ENCODE results near the gene HBS1L. TPM values are rescaled to one million over a fixed set of nuclear protein-coding genes. Genes with fewer than 3 reads are reported as not detected.

HBS1L gene
- total and polyA plus RNA-seq, 2 donors = 49.4 to 133 TPM

- Histone ChIP-seq H3K9me3 (ENCODE audit: control insufficient read depth in 2 of 2, insufficient read depth in 1 of 2, low read length in 1 of 2) (no peaks in the 10 kb centered on the region), H3K36me3 (ENCODE audit: control insufficient read depth in 2 of 2, insufficient read depth in 2 of 2, low read length in 1 of 2) (peaks cover 24 to 42% of the 10 kb centered on the region in 2 donors), H3K27ac (ENCODE audit: low read depth in 1 of 2, low read length in 1 of 2) (no peak overlapping the region), H3K4me3 (ENCODE audit: low read length in 2 of 2) (no peak overlapping the region), H3K27me3 (ENCODE audit: control insufficient read depth in 2 of 2, insufficient read depth in 1 of 2, low read length in 1 of 2) (no peaks in the 10 kb centered on the region), H3K4me1 (ENCODE audit: control insufficient read depth in 2 of 2, insufficient read depth in 2 of 2, low read length in 2 of 2) (no peaks in the 10 kb centered on the region)
- DNase-seq (ENCODE audit: low read depth in 6 of 9, low spot score in 9 of 9) = no peak
- WGBS = 95% methylated on average over 3 of the region's 3 CpGs
These were observed 93.3 kb downstream of the HBS1L start for GRCh38 chr6:134961366-134961765.

GRCh38 chr6:134959603-134960002, 95.0 kb downstream of the HBS1L start:
- Histone ChIP-seq H3K27ac (ENCODE audit: low read depth in 1 of 2, low read length in 1 of 2) (no peak overlapping the region), H3K4me1 (ENCODE audit: control insufficient read depth in 2 of 2, insufficient read depth in 2 of 2, low read length in 2 of 2) (no peaks in the 10 kb centered on the region), H3K36me3 (ENCODE audit: control insufficient read depth in 2 of 2, insufficient read depth in 2 of 2, low read length in 1 of 2) (peaks cover 21 to 30% of the 10 kb centered on the region in 2 donors), H3K4me3 (ENCODE audit: low read length in 2 of 2) (no peak overlapping the region), H3K9me3 (ENCODE audit: control insufficient read depth in 2 of 2, insufficient read depth in 1 of 2, low read length in 1 of 2) (no peaks in the 10 kb centered on the region), H3K27me3 (ENCODE audit: control insufficient read depth in 2 of 2, insufficient read depth in 1 of 2, low read length in 1 of 2) (no peaks in the 10 kb centered on the region)
- no peak for DNase-seq (ENCODE audit: low read depth in 6 of 9, low spot score in 9 of 9)

- no peaks in the 10 kb centered on the region for H3K27me3 ChIP-seq (ENCODE audit: control insufficient read depth in 2 of 2, insufficient read depth in 1 of 2, low read length in 1 of 2)
- H3K27ac ChIP-seq (ENCODE audit: low read depth in 1 of 2, low read length in 1 of 2) = no peak overlapping the region
- WGBS = 98% methylated on average over 2 of the region's 2 CpGs
- peaks cover 10 to 11% of the 10 kb centered on the region in 2 donors for H3K36me3 ChIP-seq (ENCODE audit: control insufficient read depth in 2 of 2, insufficient read depth in 2 of 2, low read length in 1 of 2)
- no peaks in the 10 kb centered on the region for H3K9me3 ChIP-seq (ENCODE audit: control insufficient read depth in 2 of 2, insufficient read depth in 1 of 2, low read length in 1 of 2)
- DNase-seq (ENCODE audit: low read depth in 6 of 9, low spot score in 9 of 9) = no peak
- no peaks in the 10 kb centered on the region for H3K4me1 ChIP-seq (ENCODE audit: control insufficient read depth in 2 of 2, insufficient read depth in 2 of 2, low read length in 2 of 2)
- no peak overlapping the region for H3K4me3 ChIP-seq (ENCODE audit: low read length in 2 of 2)
These were observed 97.9 kb downstream of the HBS1L start for GRCh38 chr6:134956676-134957075.

- Histone ChIP-seq H3K27me3 (ENCODE audit: control insufficient read depth in 2 of 2, insufficient read depth in 1 of 2, low read length in 1 of 2) (no peaks in the 10 kb centered on the region), H3K4me3 (ENCODE audit: low read length in 2 of 2) (no peak overlapping the region), H3K4me1 (ENCODE audit: control insufficient read depth in 2 of 2, insufficient read depth in 2 of 2, low read length in 2 of 2) (no peaks in the 10 kb centered on the region), H3K27ac (ENCODE audit: low read depth in 1 of 2, low read length in 1 of 2) (no peak overlapping the region), H3K9me3 (ENCODE audit: control insufficient read depth in 2 of 2, insufficient read depth in 1 of 2, low read length in 1 of 2) (no peaks in the 10 kb centered on the region), H3K36me3 (ENCODE audit: control insufficient read depth in 2 of 2, insufficient read depth in 2 of 2, low read length in 1 of 2) (peaks cover 5% of the 10 kb centered on the region in 2 donors)
- 96% methylated on average over 5 of the region's 5 CpGs for WGBS
- DNase-seq (ENCODE audit: low read depth in 6 of 9, low spot score in 9 of 9) = no peak
These were observed 98.6 kb downstream of the HBS1L start for GRCh38 chr6:134956032-134956431.

GRCh38 chr6:134954272-134955000, 100.2 kb downstream of the HBS1L start:
- 94% methylated on average over 4 of the region's 4 CpGs for WGBS
- no peaks in the 10 kb centered on the region for H3K27me3 ChIP-seq (ENCODE audit: control insufficient read depth in 2 of 2, insufficient read depth in 1 of 2, low read length in 1 of 2)
- no peak overlapping the region for H3K4me3 ChIP-seq (ENCODE audit: low read length in 2 of 2)
- no peak for DNase-seq (ENCODE audit: low read depth in 6 of 9, low spot score in 9 of 9)
- H3K36me3 ChIP-seq (ENCODE audit: control insufficient read depth in 2 of 2, insufficient read depth in 2 of 2, low read length in 1 of 2) = peaks cover 5% of the 10 kb centered on the region in 2 donors
- no peak overlapping the region for H3K27ac ChIP-seq (ENCODE audit: low read depth in 1 of 2, low read length in 1 of 2)
- H3K9me3 ChIP-seq (ENCODE audit: control insufficient read depth in 2 of 2, insufficient read depth in 1 of 2, low read length in 1 of 2) = no peaks in the 10 kb centered on the region
- no peaks in the 10 kb centered on the region for H3K4me1 ChIP-seq (ENCODE audit: control insufficient read depth in 2 of 2, insufficient read depth in 2 of 2, low read length in 2 of 2)

GRCh38 chr6:134951494-134952263, 102.9 kb downstream of the HBS1L start:
- Histone ChIP-seq H3K36me3 (ENCODE audit: control insufficient read depth in 2 of 2, insufficient read depth in 2 of 2, low read length in 1 of 2) (no peaks in the 10 kb centered on the region), H3K9me3 (ENCODE audit: control insufficient read depth in 2 of 2, insufficient read depth in 1 of 2, low read length in 1 of 2) (peaks cover 0 to under 1% of the 10 kb centered on the region in 2 donors), H3K4me3 (ENCODE audit: low read length in 2 of 2) (no peak overlapping the region), H3K4me1 (ENCODE audit: control insufficient read depth in 2 of 2, insufficient read depth in 2 of 2, low read length in 2 of 2) (no peaks in the 10 kb centered on the region), H3K27me3 (ENCODE audit: control insufficient read depth in 2 of 2, insufficient read depth in 1 of 2, low read length in 1 of 2) (no peaks in the 10 kb centered on the region), H3K27ac (ENCODE audit: low read depth in 1 of 2, low read length in 1 of 2) (no peak overlapping the region)
- 97% methylated on average over 13 of the region's 13 CpGs for WGBS
- DNase-seq (ENCODE audit: low read depth in 6 of 9, low spot score in 9 of 9) = no peak

GRCh38 chr6:134950482-134950881, 104.1 kb downstream of the HBS1L start:
- Histone ChIP-seq H3K27me3 (ENCODE audit: control insufficient read depth in 2 of 2, insufficient read depth in 1 of 2, low read length in 1 of 2) (no peaks in the 10 kb centered on the region), H3K4me3 (ENCODE audit: low read length in 2 of 2) (no peak overlapping the region), H3K27ac (ENCODE audit: low read depth in 1 of 2, low read length in 1 of 2) (no peak overlapping the region), H3K4me1 (ENCODE audit: control insufficient read depth in 2 of 2, insufficient read depth in 2 of 2, low read length in 2 of 2) (no peaks in the 10 kb centered on the region), H3K36me3 (ENCODE audit: control insufficient read depth in 2 of 2, insufficient read depth in 2 of 2, low read length in 1 of 2) (no peaks in the 10 kb centered on the region), H3K9me3 (ENCODE audit: control insufficient read depth in 2 of 2, insufficient read depth in 1 of 2, low read length in 1 of 2) (peaks cover 0 to 2% of the 10 kb centered on the region in 2 donors)
- no peak for DNase-seq (ENCODE audit: low read depth in 6 of 9, low spot score in 9 of 9)
- 88% methylated on average over 2 of the region's 2 CpGs for WGBS

- WGBS = 97% methylated on average over 4 of the region's 4 CpGs
- no peak within 1 kb of the TSS for H3K4me3 ChIP-seq (ENCODE audit: low read length in 2 of 2)
These were observed 104.7 kb downstream of the HBS1L start, which contains the start of gene ALDH8A1 for GRCh38 chr6:134949927-134950326. ALDH8A1 (minus strand) TSS chr6:134950101; CDS start chr6:134950053, 48 bp downstream.

GRCh38 chr6:134948691-134949090, 105.9 kb downstream of the HBS1L start:
- Histone ChIP-seq H3K4me1 (ENCODE audit: control insufficient read depth in 2 of 2, insufficient read depth in 2 of 2, low read length in 2 of 2) (no peaks in the 10 kb centered on the region), H3K9me3 (ENCODE audit: control insufficient read depth in 2 of 2, insufficient read depth in 1 of 2, low read length in 1 of 2) (peaks cover 0 to 2% of the 10 kb centered on the region in 2 donors), H3K4me3 (ENCODE audit: low read length in 2 of 2) (no peak overlapping the region), H3K27me3 (ENCODE audit: control insufficient read depth in 2 of 2, insufficient read depth in 1 of 2, low read length in 1 of 2) (no peaks in the 10 kb centered on the region), H3K36me3 (ENCODE audit: control insufficient read depth in 2 of 2, insufficient read depth in 2 of 2, low read length in 1 of 2) (no peaks in the 10 kb centered on the region), H3K27ac (ENCODE audit: low read depth in 1 of 2, low read length in 1 of 2) (no peak overlapping the region)
- 95% methylated on average over 1 of the region's 1 CpG for WGBS
- no peak for DNase-seq (ENCODE audit: low read depth in 6 of 9, low spot score in 9 of 9)

More at GRCh38 chr6:134949927-134950326, 104.7 kb downstream of the HBS1L start, which contains the start of gene ALDH8A1:
- peaks cover 0 to 2% of the 10 kb centered on the region in 2 donors for H3K9me3 ChIP-seq (ENCODE audit: control insufficient read depth in 2 of 2, insufficient read depth in 1 of 2, low read length in 1 of 2)
- H3K27me3 ChIP-seq (ENCODE audit: control insufficient read depth in 2 of 2, insufficient read depth in 1 of 2, low read length in 1 of 2) = no peaks in the 10 kb centered on the region
- H3K4me1 ChIP-seq (ENCODE audit: control insufficient read depth in 2 of 2, insufficient read depth in 2 of 2, low read length in 2 of 2) = no peaks in the 10 kb centered on the region
- DNase-seq (ENCODE audit: low read depth in 6 of 9, low spot score in 9 of 9) = no peak
- no peak within 1 kb of the TSS for H3K27ac ChIP-seq (ENCODE audit: low read depth in 1 of 2, low read length in 1 of 2)
- no peaks in the 10 kb centered on the region for H3K36me3 ChIP-seq (ENCODE audit: control insufficient read depth in 2 of 2, insufficient read depth in 2 of 2, low read length in 1 of 2)
